Measurements from ENCODE around the gene DEDD. TPM values are rescaled to one million over a fixed set of nuclear protein-coding genes. Genes with fewer than 3 reads are reported as not detected.
A peak's percentile ranks its signal among the peaks of the same experiment; 100 is the strongest.

Gene DEDD
- total RNA-seq, 2 experiments from 2014 or later = 29.7 to 34.0 TPM

- no peaks in the 10 kb centered on the region for H3K9me3 Mint-ChIP-seq
- no peaks in the 10 kb centered on the region for H3K27me3 Mint-ChIP-seq (ENCODE audit: low read depth)
- H3K4me3 Mint-ChIP-seq = no peak overlapping the region
- H3K27ac Mint-ChIP-seq = peak overlapping the region; percentile 48
- no peak for DNase-seq
- H3K4me1 Mint-ChIP-seq (ENCODE audit: low read depth) = peaks cover 42% of the 10 kb centered on the region
- CTCF ChIA-PET = interaction anchor here (1.1 kb wide), 1 partner anchor 53 kb away, joined by 5 read pairs; the partner anchor contains the start of gene TOMM40L
- intact Hi-C loops (cut with micrococcal nuclease) = no loop called here
- peaks cover 23% of the 10 kb centered on the region for H3K36me3 Mint-ChIP-seq (ENCODE audit: low read depth)
Observed at GRCh38 chr1:161172776-161173376, 40.4 kb upstream of the DEDD start.

- peak overlapping the region; percentile 43 for H3K27ac Mint-ChIP-seq
- no peak for DNase-seq
- no peaks in the 10 kb centered on the region for H3K27me3 Mint-ChIP-seq (ENCODE audit: low read depth)
- H3K4me3 Mint-ChIP-seq = no peak overlapping the region
- CTCF ChIA-PET = interaction anchor here (1.1 kb wide), 1 partner anchor 54 kb away, joined by 5 read pairs; the partner anchor contains the start of gene TOMM40L
- intact Hi-C loops (cut with micrococcal nuclease) = no loop called here
- peaks cover 40% of the 10 kb centered on the region for H3K4me1 Mint-ChIP-seq (ENCODE audit: low read depth)
- H3K36me3 Mint-ChIP-seq (ENCODE audit: low read depth) = peaks cover 23% of the 10 kb centered on the region
- H3K9me3 Mint-ChIP-seq = no peaks in the 10 kb centered on the region
Observed at GRCh38 chr1:161172349-161172748, 39.9 kb upstream of the DEDD start.

GRCh38 chr1:161171696-161172095 is 39.2 kb upstream of the DEDD start:
- H3K27me3 Mint-ChIP-seq (ENCODE audit: low read depth) = no peaks in the 10 kb centered on the region
- peaks cover 46% of the 10 kb centered on the region for H3K4me1 Mint-ChIP-seq (ENCODE audit: low read depth)
- no peak for DNase-seq
- no peak overlapping the region for H3K4me3 Mint-ChIP-seq
- no peaks in the 10 kb centered on the region for H3K9me3 Mint-ChIP-seq
- CTCF ChIA-PET = interaction anchor here (1.0 to 1.1 kb wide), 2 partner anchors 10 to 55 kb away, joined by 4 to 5 read pairs; partner anchors contain the start of gene TOMM40L
- peaks cover 23% of the 10 kb centered on the region for H3K36me3 Mint-ChIP-seq (ENCODE audit: low read depth)
- H3K27ac Mint-ChIP-seq = no peak overlapping the region
- intact Hi-C loops (cut with micrococcal nuclease) = no loop called here

- Mint-ChIP-seq H3K27ac (peak overlapping the region; percentile 10), H3K27me3 (ENCODE audit: low read depth) (no peaks in the 10 kb centered on the region), H3K9me3 (no peaks in the 10 kb centered on the region), H3K36me3 (ENCODE audit: low read depth) (peaks cover 20% of the 10 kb centered on the region), H3K4me3 (no peak overlapping the region), H3K4me1 (ENCODE audit: low read depth) (peaks cover 41% of the 10 kb centered on the region)
- no peak for DNase-seq
- intact Hi-C loops (cut with micrococcal nuclease) = no loop called here
- CTCF ChIA-PET = interaction anchor here (1.0 kb wide), 1 partner anchor 9 kb away, joined by 4 read pairs; no protein-coding TSS in a partner anchor
Observed at GRCh38 chr1:161171191-161171590, 38.7 kb upstream of the DEDD start.

GRCh38 chr1:161168906-161169305 is 36.4 kb upstream of the DEDD start:
- intact Hi-C loops (cut with micrococcal nuclease) = loop anchor here (5.0 kb wide), 1 partner anchor 213 kb away; no protein-coding TSS in a partner anchor
- Mint-ChIP-seq H3K27ac (no peak overlapping the region), H3K4me3 (no peak overlapping the region), H3K27me3 (ENCODE audit: low read depth) (no peaks in the 10 kb centered on the region), H3K4me1 (ENCODE audit: low read depth) (peaks cover 34% of the 10 kb centered on the region), H3K9me3 (no peaks in the 10 kb centered on the region), H3K36me3 (ENCODE audit: low read depth) (peaks cover 16% of the 10 kb centered on the region)
- CTCF ChIA-PET = interaction anchor here (0.6 to 0.8 kb wide), 2 partner anchors 11 to 12 kb away, joined by 3 read pairs; no protein-coding TSS in a partner anchor
- no peak for DNase-seq

- intact Hi-C loops (cut with micrococcal nuclease) = loop anchor here (1.0 to 5.0 kb wide), 7 partner anchors 10 to 215 kb away; partner anchors contain the start of genes B4GALT3, DEDD and NDUFS2
- CTCF ChIA-PET = interaction anchor here (0.8 to 3.8 kb wide), 15 partner anchors 9 to 216 kb away, joined by 3 to 22 read pairs (median 8); partner anchors contain the start of genes B4GALT3, DEDD, TOMM40L and UFC1
- Mint-ChIP-seq H3K4me1 (ENCODE audit: low read depth) (peaks cover 43% of the 10 kb centered on the region), H3K36me3 (ENCODE audit: low read depth) (peaks cover 17% of the 10 kb centered on the region), H3K9me3 (no peaks in the 10 kb centered on the region), H3K27ac (peak overlapping the region; percentile 87), H3K4me3 (peak overlapping the region; percentile 87), H3K27me3 (ENCODE audit: low read depth) (no peaks in the 10 kb centered on the region)
- no peak for DNase-seq
Observed at GRCh38 chr1:161166669-161167548, 34.4 kb upstream of the DEDD start.

- Mint-ChIP-seq H3K27me3 (ENCODE audit: low read depth) (no peaks in the 10 kb centered on the region), H3K4me1 (ENCODE audit: low read depth) (peaks cover 49% of the 10 kb centered on the region), H3K36me3 (ENCODE audit: low read depth) (peaks cover 17% of the 10 kb centered on the region), H3K27ac (peak within 1 kb of the TSS; percentile 87), H3K4me3 (peak within 1 kb of the TSS; percentile 87), H3K9me3 (no peaks in the 10 kb centered on the region)
- CTCF ChIA-PET = interaction anchor here (0.6 to 3.8 kb wide), 27 partner anchors 8 to 216 kb away, joined by 3 to 22 read pairs (median 4); partner anchors contain the start of genes B4GALT3, DEDD, NDUFS2 and TOMM40L
- intact Hi-C loops (cut with micrococcal nuclease) = loop anchor here (1.0 to 5.0 kb wide), 7 partner anchors 11 to 216 kb away; partner anchors contain the start of genes B4GALT3, DEDD and NDUFS2
- DNase-seq = peak; percentile 97
Observed at GRCh38 chr1:161165742-161166668, 33.5 kb upstream of the DEDD start, which contains the start of gene PPOX. Gene PPOX (plus strand): TSS chr1:161166426. CDS start chr1:161166848, 422 bp downstream.

GRCh38 chr1:161164901-161165610 is 32.6 kb upstream of the DEDD start:
- H3K9me3 Mint-ChIP-seq = no peaks in the 10 kb centered on the region
- CTCF ChIA-PET = interaction anchor here (0.6 to 3.8 kb wide), 18 partner anchors 7 to 217 kb away, joined by 3 to 22 read pairs (median 8); partner anchors contain the start of genes B4GALT3, DEDD, NDUFS2 and TOMM40L
- H3K4me1 Mint-ChIP-seq (ENCODE audit: low read depth) = peaks cover 59% of the 10 kb centered on the region
- H3K36me3 Mint-ChIP-seq (ENCODE audit: low read depth) = peaks cover 17% of the 10 kb centered on the region
- no peak for DNase-seq
- intact Hi-C loops (cut with micrococcal nuclease) = loop anchor here (5.0 kb wide), 1 partner anchor 217 kb away; no protein-coding TSS in a partner anchor
- H3K27ac Mint-ChIP-seq = no peak overlapping the region
- H3K27me3 Mint-ChIP-seq (ENCODE audit: low read depth) = no peaks in the 10 kb centered on the region
- H3K4me3 Mint-ChIP-seq = no peak overlapping the region

- intact Hi-C loops (cut with micrococcal nuclease) = no loop called here
- CTCF ChIA-PET = interaction anchor here (3.4 kb wide), 1 partner anchor 13 kb away, joined by 20 read pairs; the partner anchor contains the start of gene B4GALT3
- peaks cover 17% of the 10 kb centered on the region for H3K36me3 Mint-ChIP-seq (ENCODE audit: low read depth)
- no peak for DNase-seq
- no peaks in the 10 kb centered on the region for H3K9me3 Mint-ChIP-seq
- no peaks in the 10 kb centered on the region for H3K27me3 Mint-ChIP-seq (ENCODE audit: low read depth)
- no peak overlapping the region for H3K27ac Mint-ChIP-seq
- no peak overlapping the region for H3K4me3 Mint-ChIP-seq
- peaks cover 63% of the 10 kb centered on the region for H3K4me1 Mint-ChIP-seq (ENCODE audit: low read depth)
Observed at GRCh38 chr1:161163793-161164192, 31.3 kb upstream of the DEDD start.

GRCh38 chr1:161162806-161163205 is 30.3 kb upstream of the DEDD start:
- no peak overlapping the region for H3K27ac Mint-ChIP-seq
- H3K9me3 Mint-ChIP-seq = no peaks in the 10 kb centered on the region
- no peaks in the 10 kb centered on the region for H3K27me3 Mint-ChIP-seq (ENCODE audit: low read depth)
- no peak overlapping the region for H3K4me3 Mint-ChIP-seq
- intact Hi-C loops (cut with micrococcal nuclease) = no loop called here
- H3K36me3 Mint-ChIP-seq (ENCODE audit: low read depth) = peaks cover 19% of the 10 kb centered on the region
- CTCF ChIA-PET = interaction anchor here (1.3 kb wide), 2 partner anchors 14 to 22 kb away, joined by 3 to 4 read pairs; no protein-coding TSS in a partner anchor
- peaks cover 64% of the 10 kb centered on the region for H3K4me1 Mint-ChIP-seq (ENCODE audit: low read depth)
- DNase-seq = no peak

Measured in activated naive CD4-positive, alpha-beta T cell treated with anti-CD3 and anti-CD28 coated beads for 36 hours (primary cell).